Retinal pigment epithelial cell (primary cell): ENCODE measurements around the gene GALNT12.

Source experiments
- DNase-seq: peaks from one replicate; pipeline ENCODE4 v3.0.0-alpha.2; 2010; ENCODE audit warnings: low read depth
- H3K4me3 ChIP-seq: 2 replicates; pipeline ENCODE4 v1.5.1; 2011; ENCODE audit warnings: mild to moderate bottlenecking, low read length, control low read depth, moderate library complexity
- CTCF ChIP-seq: conservative IDR thresholded peaks from 2 replicates; pipeline ENCODE4 v1.5.1; 2011; ENCODE audit warnings: low read depth, low read length, control low read depth, inconsistent platforms

The GALNT12 gene

GRCh38 chr9:98883276-98883675 is 75.8 kb downstream of the GALNT12 start:
- no peak for TF ChIP-seq CTCF
- DNase-seq, result no peak
- H3K4me3 ChIP-seq, result no peak overlapping the region

GRCh38 chr9:98884849-98885248 is 77.4 kb downstream of the GALNT12 start:
- TF ChIP-seq CTCF, result no peak
- H3K4me3 ChIP-seq, result no peak overlapping the region
- DNase-seq, result no peak

GRCh38 chr9:98885575-98886295 is 78.3 kb downstream of the GALNT12 start:
- DNase-seq, result no peak
- TF ChIP-seq CTCF, result no peak
- H3K4me3 ChIP-seq, result no peak overlapping the region

- DNase-seq, result no peak
- TF ChIP-seq CTCF, result no peak
These were observed 79.3 kb downstream of the GALNT12 start for GRCh38 chr9:98886691-98887229.

GRCh38 chr9:98887918-98888510 is 80.5 kb downstream of the GALNT12 start:
- H3K4me3 ChIP-seq, result no peak overlapping the region
- DNase-seq, result peak; percentile 82
- no peak for TF ChIP-seq CTCF

More at GRCh38 chr9:98886691-98887229, 79.3 kb downstream of the GALNT12 start:
- no peak overlapping the region for H3K4me3 ChIP-seq

- no peak overlapping the region for H3K4me3 ChIP-seq
- DNase-seq, result no peak
- no peak for TF ChIP-seq CTCF
These were observed 81.4 kb downstream of the GALNT12 start for GRCh38 chr9:98888801-98889421.
